GM12875 (cell line): ENCODE data around the gene PPP2R2D.
A peak's percentile ranks its signal among the peaks of the same experiment; 100 is the strongest.

ENCODE experiments used
- H3K4me3 ChIP-seq: one replicate; pipeline ENCODE4 v1.5.1; 2011; ENCODE audit warnings: low read depth, low read length, control low read depth
- CTCF ChIP-seq: IDR thresholded peaks from 2 replicates; pipeline ENCODE4 v1.5.1; 2011; ENCODE audit warnings: low read depth, mild to moderate bottlenecking, control low read depth, inconsistent platforms, low read length, moderate library complexity, borderline replicate concordance; ENCODE audit not compliant: insufficient read depth

Gene PPP2R2D

GRCh38 chr10:131900350-131901152 lies at the start of gene PPP2R2D:
Gene PPP2R2D, plus strand, starts transcription at chr10:131901008. Its CDS starts 141 bp downstream, at chr10:131901149.
- TF ChIP-seq CTCF, result no peak
- H3K4me3 ChIP-seq, result peak within 1 kb of the TSS; percentile 89

- no peak for TF ChIP-seq CTCF
- no peak overlapping the region for H3K4me3 ChIP-seq
Measured at GRCh38 chr10:131851346-131851745, 49.5 kb upstream of the PPP2R2D start.

- H3K4me3 ChIP-seq, result no peak overlapping the region
Measured at GRCh38 chr10:131852176-131852822, 48.5 kb upstream of the PPP2R2D start.

GRCh38 chr10:131852823-131853609 lies 47.8 kb upstream of the PPP2R2D start:
- TF ChIP-seq CTCF, result no peak
- no peak overlapping the region for H3K4me3 ChIP-seq

More at GRCh38 chr10:131852176-131852822, 48.5 kb upstream of the PPP2R2D start:
- TF ChIP-seq CTCF, result no peak

- no peak for TF ChIP-seq CTCF
- H3K4me3 ChIP-seq, result no peak overlapping the region
Measured at GRCh38 chr10:131853610-131853964, 47.2 kb upstream of the PPP2R2D start.

GRCh38 chr10:131854579-131855335 lies 46.1 kb upstream of the PPP2R2D start:
- no peak for TF ChIP-seq CTCF
- H3K4me3 ChIP-seq, result no peak overlapping the region
